CD4-positive, alpha-beta T cell (primary cell): ENCODE measurements around the gene ANO2. TPM values are rescaled to one million over a fixed set of nuclear protein-coding genes. Genes with fewer than 3 reads are reported as not detected.

Source experiments
- ATAC-seq: fragments of 200-7000 bp; cut with Tn5 transposase; one replicate; pipeline ENCODE4 v1.10.0; 2022; ENCODE audit warnings: mild to moderate bottlenecking; ENCODE audit not compliant: poor library complexity
- CTCF ChIA-PET: fragments of 350-600 bp; sonication (Branson Sonifier 250); formaldehyde crosslinking; loops from one replicate; lab custom pipeline; 2021; ENCODE audit warnings: antibody characterized with exemption, inconsistent platforms; lab: Charles Lee
- POLR2A ChIA-PET: fragments of 350-600 bp; sonication (Branson Sonifier 250); formaldehyde crosslinking; loops from one replicate; lab custom pipeline; 2021; ENCODE audit warnings: antibody characterized with exemption, inconsistent platforms; lab: Charles Lee
- DNase-seq, 14 experiments: peaks; one replicate each; pipeline ENCODE4 v3.0.0-alpha.2; 2013 to 2020; ENCODE audit warnings: mixed read lengths in 2 of 14
- H3K27ac ChIP-seq, 2 donors: one replicate each; pipeline versions ENCODE4 v1.5.1 to v1.7.0; 2013; ENCODE audit warnings: low read length in 2 of 2, low read depth in 1 of 2, mild to moderate bottlenecking in 1 of 2
- H3K27me3 ChIP-seq, 2 experiments: 1 replicate in 1 of 2; 2 replicates in 1 of 2; pipeline versions ENCODE4 v1.6.1 to v1.7.0; 2013; ENCODE audit warnings: low read length in 2 of 2, control low read depth in 1 of 2, mild to moderate bottlenecking in 1 of 2, moderate library complexity in 1 of 2; ENCODE audit not compliant: insufficient read depth in 2 of 2, control insufficient read depth in 1 of 2
- H3K36me3 ChIP-seq: one replicate; pipeline ENCODE4 v1.6.1; 2013; ENCODE audit warnings: low read length, control low read depth; ENCODE audit not compliant: insufficient read depth
- H3K4me1 ChIP-seq: one replicate; pipeline ENCODE4 v1.6.1; 2013; ENCODE audit warnings: low read length, control low read depth; ENCODE audit not compliant: insufficient read depth
- H3K4me3 ChIP-seq: one replicate; pipeline ENCODE4 v1.5.1; 2013; ENCODE audit warnings: mild to moderate bottlenecking, low read length, moderate library complexity
- H3K9me3 ChIP-seq, 2 experiments: 1 replicate in 1 of 2; 2 replicates in 1 of 2; pipeline versions ENCODE4 v1.6.1 to v1.7.0; 2013; ENCODE audit warnings: low read length in 2 of 2, mild to moderate bottlenecking in 2 of 2, control low read depth in 1 of 2, moderate library complexity in 1 of 2; ENCODE audit not compliant: control insufficient read depth in 1 of 2, insufficient read depth in 1 of 2
- H3K27ac Mint-ChIP-seq: one replicate; pipeline ENCODE4 v1.8.0; 2020; ENCODE audit warnings: mixed read lengths
- H3K27me3 Mint-ChIP-seq: one replicate; pipeline ENCODE4 v1.8.0; 2021; ENCODE audit warnings: mixed read lengths
- H3K36me3 Mint-ChIP-seq: one replicate; pipeline ENCODE4 v1.8.0; 2021; ENCODE audit warnings: low read depth, mixed read lengths
- H3K4me1 Mint-ChIP-seq: one replicate; pipeline ENCODE4 v1.8.0; 2021; ENCODE audit warnings: low read depth, mixed read lengths
- H3K4me3 Mint-ChIP-seq: one replicate; pipeline ENCODE4 v1.8.0; 2020; ENCODE audit warnings: mild to moderate bottlenecking, mixed read lengths
- H3K9me3 Mint-ChIP-seq: one replicate; pipeline ENCODE4 v1.8.0; 2020; ENCODE audit warnings: mixed read lengths
- intact Hi-C, 2 experiments: fragments of 100-400 bp; cut with DNase I in 1 of 2; cut with micrococcal nuclease in 1 of 2; formaldehyde crosslinking; loops; one replicate each; pipeline versions ENCODE4 v1.15.1 to v1.9.0; 2023 to 2025; cut with DNase I, micrococcal nuclease
- total RNA-seq, 174 experiments: library from RNA in 2 of 174; stranded (reverse) in 2 of 174; gene quantifications; one replicate each; pipeline ENCODE4 v1.2.3 and lab custom pipeline; 2021 to 2026
- TF ChIP-seq, protein P1 (sequence below): fragments of 200-600 bp; IDR thresholded peaks from one replicate; pipeline ENCODE4 v1.8.0; 2022; ENCODE audit warnings: antibody characterized with exemption, mild to moderate bottlenecking

ANO2 gene
- total RNA-seq, 2 experiments from 2014 or later, result not detected

DNA sequence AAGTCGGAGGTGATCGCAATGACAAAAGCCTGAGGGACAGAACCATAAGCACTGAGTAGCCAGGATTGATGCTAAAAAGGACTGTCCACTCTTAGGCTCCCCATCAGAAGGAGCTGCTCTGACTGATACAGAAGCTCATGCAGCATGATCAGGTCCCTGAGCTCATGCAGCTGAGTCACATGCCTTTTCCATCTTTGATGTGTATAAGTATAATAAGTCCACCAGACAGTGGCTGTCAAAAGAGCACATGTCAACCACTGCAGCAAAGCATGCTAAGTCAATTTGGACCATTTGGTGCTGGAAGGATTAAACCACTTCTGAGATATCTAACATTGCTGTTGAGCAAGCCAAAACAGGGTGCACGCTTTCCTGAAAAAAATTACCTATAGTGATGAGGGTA, 369.1 kb downstream of the ANO2 start:
- no peak overlapping the region for H3K27ac Mint-ChIP-seq
- POLR2A ChIA-PET, result no interaction called here
- no peak for ATAC-seq
- DNase-seq, result no peak
- CTCF ChIA-PET, result no interaction called here
- Histone ChIP-seq H3K9me3 (no peaks in the 10 kb centered on the region), H3K36me3 (no peaks in the 10 kb centered on the region), H3K27ac (no peak overlapping the region), H3K27me3 (peaks cover 0 to 5% of the 10 kb centered on the region in 2 experiments), H3K4me1 (no peaks in the 10 kb centered on the region), H3K4me3 (no peak overlapping the region)
- no peaks in the 10 kb centered on the region for H3K4me1 Mint-ChIP-seq
- peaks cover 9% of the 10 kb centered on the region for H3K27me3 Mint-ChIP-seq
- H3K36me3 Mint-ChIP-seq, result no peaks in the 10 kb centered on the region
- H3K9me3 Mint-ChIP-seq, result no peaks in the 10 kb centered on the region
- TF ChIP-seq, protein P1, sequence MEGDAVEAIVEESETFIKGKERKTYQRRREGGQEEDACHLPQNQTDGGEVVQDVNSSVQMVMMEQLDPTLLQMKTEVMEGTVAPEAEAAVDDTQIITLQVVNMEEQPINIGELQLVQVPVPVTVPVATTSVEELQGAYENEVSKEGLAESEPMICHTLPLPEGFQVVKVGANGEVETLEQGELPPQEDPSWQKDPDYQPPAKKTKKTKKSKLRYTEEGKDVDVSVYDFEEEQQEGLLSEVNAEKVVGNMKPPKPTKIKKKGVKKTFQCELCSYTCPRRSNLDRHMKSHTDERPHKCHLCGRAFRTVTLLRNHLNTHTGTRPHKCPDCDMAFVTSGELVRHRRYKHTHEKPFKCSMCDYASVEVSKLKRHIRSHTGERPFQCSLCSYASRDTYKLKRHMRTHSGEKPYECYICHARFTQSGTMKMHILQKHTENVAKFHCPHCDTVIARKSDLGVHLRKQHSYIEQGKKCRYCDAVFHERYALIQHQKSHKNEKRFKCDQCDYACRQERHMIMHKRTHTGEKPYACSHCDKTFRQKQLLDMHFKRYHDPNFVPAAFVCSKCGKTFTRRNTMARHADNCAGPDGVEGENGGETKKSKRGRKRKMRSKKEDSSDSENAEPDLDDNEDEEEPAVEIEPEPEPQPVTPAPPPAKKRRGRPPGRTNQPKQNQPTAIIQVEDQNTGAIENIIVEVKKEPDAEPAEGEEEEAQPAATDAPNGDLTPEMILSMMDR, result no peak
- no peak overlapping the region for H3K4me3 Mint-ChIP-seq
- intact Hi-C loops, result no loop called here

GRCh38 chr12:5575232-5575631, 369.8 kb downstream of the ANO2 start:
- Mint-ChIP-seq H3K4me3 (no peak overlapping the region), H3K27ac (no peak overlapping the region), H3K36me3 (no peaks in the 10 kb centered on the region), H3K4me1 (no peaks in the 10 kb centered on the region), H3K27me3 (peaks cover 9% of the 10 kb centered on the region), H3K9me3 (no peaks in the 10 kb centered on the region)
- intact Hi-C loops, result no loop called here
- Histone ChIP-seq H3K36me3 (no peaks in the 10 kb centered on the region), H3K9me3 (no peaks in the 10 kb centered on the region), H3K4me3 (no peak overlapping the region), H3K27ac (no peak overlapping the region), H3K4me1 (no peaks in the 10 kb centered on the region), H3K27me3 (peaks cover 0 to 5% of the 10 kb centered on the region in 2 experiments)
- CTCF ChIA-PET, result no interaction called here
- POLR2A ChIA-PET, result no interaction called here
- no peak for ATAC-seq
- no peak for DNase-seq
- TF ChIP-seq, protein P1, result no peak

GRCh38 chr12:5573390-5573789, 371.7 kb downstream of the ANO2 start:
- H3K27me3 ChIP-seq, result peaks cover 4 to 8% of the 10 kb centered on the region in 2 experiments
- no peak overlapping the region for H3K27ac ChIP-seq
- no peak overlapping the region for H3K27ac Mint-ChIP-seq

More at GRCh38 chr12:5573390-5573789, 371.7 kb downstream of the ANO2 start:
- Mint-ChIP-seq H3K4me1 (no peaks in the 10 kb centered on the region), H3K9me3 (no peaks in the 10 kb centered on the region), H3K27me3 (peaks cover 13% of the 10 kb centered on the region), H3K36me3 (no peaks in the 10 kb centered on the region), H3K4me3 (no peak overlapping the region)
- CTCF ChIA-PET, result no interaction called here
- no peaks in the 10 kb centered on the region for H3K9me3 ChIP-seq
- no peak overlapping the region for H3K4me3 ChIP-seq
- no peak for DNase-seq
- POLR2A ChIA-PET, result no interaction called here
- TF ChIP-seq, protein P1, result no peak
- ATAC-seq, result no peak
- intact Hi-C loops, result no loop called here
- H3K36me3 ChIP-seq, result no peaks in the 10 kb centered on the region
- H3K4me1 ChIP-seq, result no peaks in the 10 kb centered on the region
